Stomach (tissue), 9 donors: Measurements from ENCODE around the gene TXNRD3. TPM values are rescaled to one million over a fixed set of nuclear protein-coding genes. Genes with fewer than 3 reads are reported as not detected.

Experiments used
- DNase-seq, 2 donors: peaks; one replicate each; pipeline versions ENCODE4 v3.0.0 to v3.0.0-alpha.2; 2013 to 2019
- H3K27ac ChIP-seq, 5 donors: fragments of 200-600 bp in 4 of 5; sonication (generic) in 4 of 5; one replicate each; pipeline ENCODE4 v1.5.1; 2013 to 2019; ENCODE audit warnings: mild to moderate bottlenecking in 1 of 5, moderate library complexity in 1 of 5
- H3K27me3 ChIP-seq, 3 donors: fragments of 200-600 bp; sonication (generic); one replicate each; pipeline ENCODE4 v1.5.1; 2017 to 2019; ENCODE audit warnings: mixed run types in 1 of 3
- H3K36me3 ChIP-seq, 4 donors: fragments of 200-600 bp; sonication (generic); 1 replicate in 3 of 4; 2 replicates in 1 of 4; pipeline ENCODE4 v1.5.1; 2016 to 2019
- H3K4me1 ChIP-seq, 4 donors: fragments of 200-600 bp; sonication (generic); one replicate each; pipeline ENCODE4 v1.5.1; 2016 to 2019
- H3K4me3 ChIP-seq, 4 donors: fragments of 200-600 bp; sonication (generic) in 3 of 4; one replicate each; pipeline ENCODE4 v1.5.1; 2016 to 2019; ENCODE audit warnings: mild to moderate bottlenecking in 1 of 4
- H3K9me3 ChIP-seq, 4 donors: fragments of 200-600 bp; sonication (generic); one replicate each; pipeline ENCODE4 v1.5.1; 2016 to 2019
- CTCF ChIP-seq, 7 experiments: fragments of 450-650 bp in 4 of 7; fragments of 200-600 bp in 3 of 7; sonication (generic) in 3 of 7; IDR thresholded peaks; one replicate each; pipeline ENCODE4 v1.5.1; 2016 to 2019; ENCODE audit warnings: antibody characterized with exemption in 7 of 7, control low read depth in 2 of 7, mild to moderate bottlenecking in 1 of 7
- EP300 ChIP-seq: sonication (generic); formaldehyde crosslinking; IDR thresholded peaks from one replicate; pipeline ENCODE4 v1.6.1; 2017; ENCODE audit warnings: antibody characterized with exemption
- POLR2A ChIP-seq, 4 donors: fragments of 450-650 bp; IDR thresholded peaks; one replicate each; pipeline ENCODE4 v1.6.1; 2016; ENCODE audit warnings: antibody characterized with exemption in 4 of 4, control low read depth in 2 of 4, mild to moderate bottlenecking in 1 of 4, moderate library complexity in 1 of 4
- POLR2AphosphoS5 ChIP-seq, 3 donors: sonication (generic); formaldehyde crosslinking; IDR thresholded peaks; one replicate each; pipeline ENCODE4 v1.6.1; 2016; ENCODE audit warnings: antibody characterized with exemption in 3 of 3
- WGBS, 5 donors: extraction: QIAGEN DNeasy Blood & Tissue Kit in 3 of 5; methylation state at CpG; one replicate each; pipeline versions ENCODE4 v1.1.5 to v1.1.7; 2013 to 2018; 5-methylcytosine and 5-hydroxymethylcytosine counted together
- intact Hi-C: fragments of 100-400 bp; cut with DNase I; formaldehyde crosslinking; loops from one replicate; pipeline ENCODE4 v1.15.1; 2023; ENCODE audit warnings: low total_unique reads
- polyA plus RNA-seq, 3 donors: library from polyadenylated mRNA; stranded (reverse); fragments of 200-250 nt; gene quantifications; one replicate each; pipeline ENCODE4 v1.2.3, GENCODE V29; 2013
- total RNA-seq, 5 donors: library from RNA; depleted of rRNA; stranded (reverse); fragments of >200 nt; gene quantifications; one replicate each; pipeline versions ENCODE4 v1.1.0 to v1.2.3, GENCODE V29; 2014 to 2016
- donor health status: healthy with polysubstance abuse.
- donor health status: Bipolar disorder and iron deficiency.
- donor health status: healthy.

TXNRD3 gene
- total and polyA plus RNA-seq, 8 donors = 0.58 to 62.3 (median 9.5) TPM

DNA sequence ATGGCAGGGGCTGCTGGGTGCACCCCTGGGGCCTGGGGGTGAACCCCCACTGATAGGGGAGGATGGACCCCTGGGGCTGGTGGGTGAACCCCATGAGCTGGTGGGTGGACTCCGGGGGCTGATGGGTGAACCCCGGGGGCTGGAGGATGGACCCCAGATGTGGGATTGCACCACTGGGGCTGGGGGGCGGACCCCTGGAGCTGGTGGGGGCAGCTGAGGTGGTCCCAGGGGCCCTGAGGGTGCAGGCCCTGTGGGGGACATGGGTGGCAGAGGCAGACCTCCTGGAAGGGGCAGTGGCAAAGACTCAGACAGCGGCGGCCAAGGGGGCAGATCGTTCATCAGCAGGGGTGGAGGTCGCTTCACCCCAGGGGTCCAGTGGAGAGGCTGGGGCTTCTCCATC, 17.4 kb upstream of the TXNRD3 start:
- Histone ChIP-seq H3K9me3 (peaks cover 0 to 21% (median 8%) of the 10 kb centered on the region in 4 donors), H3K4me3 (no peak overlapping the region), H3K27me3 (no peaks in the 10 kb centered on the region), H3K4me1 (no peaks in the 10 kb centered on the region), H3K27ac (no peak overlapping the region), H3K36me3 (no peaks in the 10 kb centered on the region)
- intact Hi-C loops = no loop called here
- no peak for TF ChIP-seq POLR2A (IDR thresholded peaks at IDR 0.05)
- TF ChIP-seq POLR2AphosphoS5 (IDR thresholded peaks at IDR 0.05) = no peak
- TF ChIP-seq CTCF (IDR thresholded peaks at IDR 0.05) = no peak
- no peak for TF ChIP-seq EP300
- 81 to 95% (median 84%) methylated on average over 6 to 7 of the region's 7 CpGs for WGBS, 5 donors
- no peak for DNase-seq

- no peak for DNase-seq
- Histone ChIP-seq H3K4me3 (no peak overlapping the region), H3K27ac (no peak overlapping the region), H3K9me3 (peaks cover 0 to 21% (median 8%) of the 10 kb centered on the region in 4 donors), H3K4me1 (no peaks in the 10 kb centered on the region), H3K36me3 (no peaks in the 10 kb centered on the region), H3K27me3 (peaks cover 0 to 5% (median 0%) of the 10 kb centered on the region in 3 donors)
- TF ChIP-seq POLR2AphosphoS5 (IDR thresholded peaks at IDR 0.05) (no peak), CTCF (IDR thresholded peaks at IDR 0.05) (no peak), POLR2A (IDR thresholded peaks at IDR 0.05) (no peak), EP300 (no peak)
- WGBS, 5 donors = 52 to 72% (median 68%) methylated on average over 1 of the region's 1 CpG
- intact Hi-C loops = no loop called here
Observed at GRCh38 chr3:126671521-126671920, 16.6 kb upstream of the TXNRD3 start.

DNA sequence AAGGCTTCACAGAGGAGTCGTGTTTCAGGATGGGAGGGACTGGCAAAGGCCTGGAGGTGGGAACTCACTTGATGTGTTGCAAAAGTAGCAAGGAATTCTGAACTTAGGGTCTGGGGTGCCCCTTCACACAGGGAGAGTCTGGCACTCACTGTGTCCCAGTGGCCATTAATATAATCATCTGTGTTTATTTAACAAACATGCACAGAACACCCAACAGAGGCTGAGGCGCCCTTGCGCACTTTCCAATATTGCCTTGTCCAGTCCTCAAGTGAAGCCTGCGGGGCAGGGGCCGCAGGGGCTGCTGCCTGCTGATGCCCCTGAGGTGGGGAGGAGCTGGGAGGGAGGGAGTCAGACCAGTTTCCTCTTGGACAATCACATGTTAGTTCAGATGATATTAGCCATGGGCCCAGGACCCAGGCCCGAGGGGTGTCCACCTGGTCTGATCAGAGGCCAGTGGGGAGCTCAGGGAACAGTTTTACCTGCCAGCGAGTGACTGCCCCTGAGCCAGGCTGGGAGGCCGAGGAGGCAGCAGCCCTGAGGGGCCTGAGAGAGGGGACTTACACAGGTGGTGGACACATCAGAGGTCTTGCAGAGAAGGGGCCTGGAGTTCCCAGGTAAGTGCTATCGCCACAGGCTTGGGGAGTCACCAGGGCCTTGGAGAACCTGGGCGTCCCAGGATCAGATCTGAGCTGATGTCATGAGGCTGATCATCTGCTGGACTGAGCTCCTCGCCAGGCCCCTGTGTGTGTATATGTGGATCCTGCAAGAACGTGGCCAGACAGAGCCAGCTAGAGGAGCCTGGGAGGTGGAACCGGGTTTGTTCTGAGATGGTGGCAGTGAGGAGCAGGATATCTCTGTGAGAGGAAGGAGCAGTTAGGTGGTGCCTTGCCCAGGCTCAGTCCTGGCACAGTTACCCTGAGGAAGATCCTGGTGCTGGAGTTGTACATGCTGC, 13.8 kb upstream of the TXNRD3 start:
- WGBS, 5 donors = 72 to 89% (median 85%) methylated on average over 7 to 13 of the region's 13 CpGs
- no peak for TF ChIP-seq CTCF (IDR thresholded peaks at IDR 0.05)
- no peak for TF ChIP-seq EP300
- no peak for TF ChIP-seq POLR2AphosphoS5 (IDR thresholded peaks at IDR 0.05)
- no peak for TF ChIP-seq POLR2A (IDR thresholded peaks at IDR 0.05)
- Histone ChIP-seq H3K27ac (no peak overlapping the region), H3K4me3 (no peak overlapping the region), H3K27me3 (peaks cover 0 to 15% (median 0%) of the 10 kb centered on the region in 3 donors), H3K36me3 (no peaks in the 10 kb centered on the region), H3K9me3 (peaks cover 0 to 8% (median 3%) of the 10 kb centered on the region in 4 donors), H3K4me1 (no peaks in the 10 kb centered on the region)
- intact Hi-C loops = no loop called here
- DNase-seq = no peak

DNA sequence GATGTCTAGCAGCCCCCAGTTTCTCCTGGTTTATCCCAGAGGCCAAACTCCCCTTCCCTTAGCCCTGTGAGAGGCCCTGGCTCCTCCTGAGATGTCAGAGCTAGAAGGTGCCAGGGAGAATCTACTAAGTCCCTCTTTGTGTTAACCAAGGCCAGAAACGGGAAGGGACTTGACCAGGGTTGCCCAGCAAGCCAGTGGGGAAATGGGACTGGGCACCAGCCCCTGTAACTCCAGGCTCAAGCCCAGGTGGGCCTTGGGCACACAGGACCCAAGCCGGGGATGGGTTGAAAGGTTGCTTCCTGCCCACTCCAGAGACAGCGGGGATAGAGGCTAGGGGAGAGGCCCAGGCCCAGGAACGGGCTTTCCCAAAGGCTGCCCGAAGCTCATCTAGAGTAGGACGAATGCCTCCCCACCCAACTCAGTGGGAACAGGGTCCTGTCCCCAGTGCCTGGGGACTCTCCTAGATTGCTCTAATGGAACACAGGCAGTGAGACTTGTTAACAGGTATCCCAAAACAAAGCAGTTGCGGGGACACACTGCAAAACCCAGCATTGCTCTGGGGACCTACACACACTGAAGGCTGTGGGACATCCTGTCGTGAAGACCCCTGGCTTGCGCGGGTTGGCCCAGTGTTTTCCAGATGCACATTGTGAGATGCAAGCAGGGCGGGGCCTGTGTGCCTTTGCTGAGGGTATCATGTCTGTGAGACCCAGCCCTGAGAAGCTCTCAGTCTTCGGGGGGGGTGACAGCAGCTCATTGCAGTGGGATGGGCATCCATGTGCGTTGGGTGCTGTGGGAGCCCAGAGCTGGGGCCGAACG, 12.9 kb upstream of the TXNRD3 start:
- no peaks in the 10 kb centered on the region for H3K9me3 ChIP-seq
- DNase-seq = no peak
- no peaks in the 10 kb centered on the region for H3K4me1 ChIP-seq
- WGBS, 5 donors = 85 to 88% (median 86%) methylated on average over 15 of the region's 15 CpGs
- H3K27ac ChIP-seq = no peak overlapping the region
- H3K27me3 ChIP-seq = peaks cover 0 to 19% (median 0%) of the 10 kb centered on the region in 3 donors
- no peak for TF ChIP-seq EP300
- no peak for TF ChIP-seq CTCF (IDR thresholded peaks at IDR 0.05)
- TF ChIP-seq POLR2A (IDR thresholded peaks at IDR 0.05) = no peak
- no peak for TF ChIP-seq POLR2AphosphoS5 (IDR thresholded peaks at IDR 0.05)
- intact Hi-C loops = no loop called here
- H3K4me3 ChIP-seq = no peak overlapping the region
- no peaks in the 10 kb centered on the region for H3K36me3 ChIP-seq
